Measurements from ENCODE around the gene OR2C1. TPM values are rescaled to one million over a fixed set of nuclear protein-coding genes. Genes with fewer than 3 reads are reported as not detected.

OR2C1 gene
- total RNA-seq, 1 donor from 2014 or later: not detected

- Histone ChIP-seq H3K79me2 (ENCODE audit: insufficient read depth, low read length) (no peaks in the 10 kb centered on the region), H3K4me3 (ENCODE audit: insufficient read depth, low read depth, low read length) (no peak overlapping the region), H4K20me1 (ENCODE audit: insufficient read depth, low read length) (no peaks in the 10 kb centered on the region), H2AFZ (ENCODE audit: low read depth, low read length) (no peak overlapping the region), H3K4me1 (ENCODE audit: insufficient read depth, low read length) (no peaks in the 10 kb centered on the region), H3K9me3 (ENCODE audit: insufficient read depth, low read depth, low read length) (no peaks in the 10 kb centered on the region), H3K4me2 (ENCODE audit: low read length) (no peak overlapping the region), H3K27me3 (ENCODE audit: insufficient read depth, low read length) (no peaks in the 10 kb centered on the region), H3K9ac (ENCODE audit: low read length) (no peak overlapping the region), H3K27ac (ENCODE audit: low read depth, low read length) (no peak overlapping the region), H3K36me3 (ENCODE audit: insufficient read depth, low read length) (no peaks in the 10 kb centered on the region)
- TF ChIP-seq CTCF (IDR thresholded peaks at IDR 0.05; ENCODE audit: insufficient read depth, low read depth, low read length): no peak
- no peak for TF ChIP-seq EZH2 (IDR thresholded peaks at IDR 0.05; ENCODE audit: insufficient read depth, low read length)
- peaks cover 24% of the 10 kb centered on the region for H3K27me3 Mint-ChIP-seq (ENCODE audit: low read depth, unreplicated experiment)
- H3K4me3 Mint-ChIP-seq (ENCODE audit: unreplicated experiment): no peak overlapping the region
- H3K4me1 Mint-ChIP-seq (ENCODE audit: low read depth, unreplicated experiment): no peaks in the 10 kb centered on the region
- DNase-seq (ENCODE audit: low read depth): no peak
- no peak for FAIRE-seq
- no peak overlapping the region for H3K27ac Mint-ChIP-seq (ENCODE audit: unreplicated experiment)
- peaks cover 6% of the 10 kb centered on the region for H3K9me3 Mint-ChIP-seq (ENCODE audit: unreplicated experiment)
- H3K36me3 Mint-ChIP-seq (ENCODE audit: low read depth, unreplicated experiment): no peaks in the 10 kb centered on the region
Observed at GRCh38 chr16:3346041-3346440, 9.6 kb upstream of the OR2C1 start.

- H3K36me3 Mint-ChIP-seq (ENCODE audit: low read depth, unreplicated experiment): no peaks in the 10 kb centered on the region
- H3K9me3 ChIP-seq (ENCODE audit: insufficient read depth, low read depth, low read length): no peaks in the 10 kb centered on the region
- H2AFZ ChIP-seq (ENCODE audit: low read depth, low read length): no peak overlapping the region
- no peaks in the 10 kb centered on the region for H3K79me2 ChIP-seq (ENCODE audit: insufficient read depth, low read length)
- H3K4me2 ChIP-seq (ENCODE audit: low read length): no peak overlapping the region
- TF ChIP-seq EZH2 (IDR thresholded peaks at IDR 0.05; ENCODE audit: insufficient read depth, low read length) (no peak), CTCF (IDR thresholded peaks at IDR 0.05; ENCODE audit: insufficient read depth, low read depth, low read length) (no peak)
- H3K4me1 ChIP-seq (ENCODE audit: insufficient read depth, low read length): no peaks in the 10 kb centered on the region
- H3K27ac ChIP-seq (ENCODE audit: low read depth, low read length): no peak overlapping the region
- H3K36me3 ChIP-seq (ENCODE audit: insufficient read depth, low read length): no peaks in the 10 kb centered on the region
- H3K4me3 ChIP-seq (ENCODE audit: insufficient read depth, low read depth, low read length): no peak overlapping the region
- no peaks in the 10 kb centered on the region for H3K27me3 ChIP-seq (ENCODE audit: insufficient read depth, low read length)
- H4K20me1 ChIP-seq (ENCODE audit: insufficient read depth, low read length): no peaks in the 10 kb centered on the region
- no peak overlapping the region for H3K9ac ChIP-seq (ENCODE audit: low read length)
- peaks cover 20% of the 10 kb centered on the region for H3K27me3 Mint-ChIP-seq (ENCODE audit: low read depth, unreplicated experiment)
- no peak overlapping the region for H3K27ac Mint-ChIP-seq (ENCODE audit: unreplicated experiment)
- no peak overlapping the region for H3K4me3 Mint-ChIP-seq (ENCODE audit: unreplicated experiment)
- DNase-seq (ENCODE audit: low read depth): no peak
- FAIRE-seq: no peak
- peaks cover 6% of the 10 kb centered on the region for H3K9me3 Mint-ChIP-seq (ENCODE audit: unreplicated experiment)
- H3K4me1 Mint-ChIP-seq (ENCODE audit: low read depth, unreplicated experiment): no peaks in the 10 kb centered on the region
Observed at GRCh38 chr16:3347586-3347985, 8.1 kb upstream of the OR2C1 start.

GRCh38 chr16:3348547-3349167 is 7.0 kb upstream of the OR2C1 start:
- Mint-ChIP-seq H3K4me1 (ENCODE audit: low read depth, unreplicated experiment) (no peaks in the 10 kb centered on the region), H3K4me3 (ENCODE audit: unreplicated experiment) (no peak overlapping the region), H3K36me3 (ENCODE audit: low read depth, unreplicated experiment) (no peaks in the 10 kb centered on the region), H3K9me3 (ENCODE audit: unreplicated experiment) (peaks cover 4% of the 10 kb centered on the region), H3K27ac (ENCODE audit: unreplicated experiment) (no peak overlapping the region), H3K27me3 (ENCODE audit: low read depth, unreplicated experiment) (peaks cover 21% of the 10 kb centered on the region)
- FAIRE-seq (no peak), DNase-seq (ENCODE audit: low read depth) (no peak)
- no peak overlapping the region for H3K4me2 ChIP-seq (ENCODE audit: low read length)
- H3K4me1 ChIP-seq (ENCODE audit: insufficient read depth, low read length): no peaks in the 10 kb centered on the region
- no peaks in the 10 kb centered on the region for H3K27me3 ChIP-seq (ENCODE audit: insufficient read depth, low read length)
- H2AFZ ChIP-seq (ENCODE audit: low read depth, low read length): no peak overlapping the region
- no peaks in the 10 kb centered on the region for H4K20me1 ChIP-seq (ENCODE audit: insufficient read depth, low read length)
- TF ChIP-seq CTCF (IDR thresholded peaks at IDR 0.05; ENCODE audit: insufficient read depth, low read depth, low read length) (no peak), EZH2 (IDR thresholded peaks at IDR 0.05; ENCODE audit: insufficient read depth, low read length) (no peak)
- H3K79me2 ChIP-seq (ENCODE audit: insufficient read depth, low read length): no peaks in the 10 kb centered on the region
- no peak overlapping the region for H3K9ac ChIP-seq (ENCODE audit: low read length)
- H3K9me3 ChIP-seq (ENCODE audit: insufficient read depth, low read depth, low read length): no peaks in the 10 kb centered on the region
- H3K4me3 ChIP-seq (ENCODE audit: insufficient read depth, low read depth, low read length): no peak overlapping the region
- no peak overlapping the region for H3K27ac ChIP-seq (ENCODE audit: low read depth, low read length)
- H3K36me3 ChIP-seq (ENCODE audit: insufficient read depth, low read length): no peaks in the 10 kb centered on the region

Data from astrocyte (in vitro differentiated cells and primary cell).